M059J (cell line): ENCODE data around the gene FFAR4. TPM values are rescaled to one million over a fixed set of nuclear protein-coding genes. Genes with fewer than 3 reads are reported as not detected.

Source experiments
- DNase-seq: peaks from one replicate; pipeline ENCODE4 v3.0.0-alpha.2; 2012; ENCODE audit warnings: low read depth
- total RNA-seq: library from RNA; depleted of rRNA; stranded (reverse); fragments of >200 nt; shearing (Covaris generic); gene quantifications from 2 replicates; pipeline ENCODE4 v1.2.3, GENCODE V29; 2014

FFAR4 gene
- total RNA-seq, 1 experiment from 2014 or later, result not detected

DNA sequence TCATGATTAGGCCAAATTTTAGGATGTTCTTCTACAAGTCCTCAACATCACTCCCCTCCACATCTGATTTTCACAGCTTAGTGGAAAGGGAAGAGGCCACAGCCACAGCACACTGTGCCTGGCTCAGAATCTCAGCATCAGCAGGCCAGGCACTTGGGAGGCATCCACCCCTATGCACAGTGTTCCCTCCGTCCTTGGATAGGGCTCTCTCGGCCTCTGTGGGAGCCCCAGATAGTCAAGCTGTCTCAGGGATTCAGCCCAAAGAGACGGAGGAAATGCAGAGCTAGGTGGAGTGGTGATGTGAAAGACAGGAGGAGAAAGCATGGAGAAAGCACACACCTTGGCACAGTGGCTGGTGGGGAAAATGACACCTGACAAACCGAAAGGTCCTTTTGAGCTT lies 33.3 kb downstream of the FFAR4 start:
- DNase-seq, result no peak

DNA sequence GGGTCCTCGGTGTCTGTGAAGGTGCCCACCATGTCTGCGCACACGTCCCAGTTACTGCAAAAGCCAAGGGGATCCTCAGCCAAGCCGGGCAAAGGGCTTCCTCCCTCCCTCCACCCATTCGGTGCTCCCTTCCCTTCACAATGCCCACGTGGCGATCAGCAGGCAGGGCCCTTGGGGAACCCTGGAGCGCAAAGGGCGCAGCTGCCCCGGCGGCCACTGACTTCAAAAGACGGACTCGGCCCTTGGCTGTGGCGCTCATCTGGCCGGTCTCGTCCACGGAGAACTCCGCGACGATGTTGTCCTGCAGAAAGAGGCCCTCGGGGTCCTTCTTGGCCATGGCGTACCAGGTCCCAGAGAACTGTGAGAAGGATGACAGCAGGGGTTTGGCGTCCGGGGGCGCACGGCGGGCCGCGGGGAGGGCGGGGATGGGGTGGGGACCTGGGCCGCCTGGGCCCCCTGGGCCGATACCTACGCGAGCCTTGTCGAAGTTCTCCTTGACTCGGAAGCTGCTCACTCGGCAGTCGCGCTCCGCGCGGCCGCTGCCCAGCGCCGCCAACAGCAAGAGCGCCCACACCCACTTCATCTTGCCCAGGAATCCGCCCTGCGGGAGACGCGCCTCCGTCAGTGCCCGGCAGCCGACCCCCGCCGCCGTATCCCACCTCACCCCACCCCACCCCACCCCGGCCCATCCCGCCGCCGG lies 34.1 kb downstream of the FFAR4 start:
- no peak for DNase-seq

DNA sequence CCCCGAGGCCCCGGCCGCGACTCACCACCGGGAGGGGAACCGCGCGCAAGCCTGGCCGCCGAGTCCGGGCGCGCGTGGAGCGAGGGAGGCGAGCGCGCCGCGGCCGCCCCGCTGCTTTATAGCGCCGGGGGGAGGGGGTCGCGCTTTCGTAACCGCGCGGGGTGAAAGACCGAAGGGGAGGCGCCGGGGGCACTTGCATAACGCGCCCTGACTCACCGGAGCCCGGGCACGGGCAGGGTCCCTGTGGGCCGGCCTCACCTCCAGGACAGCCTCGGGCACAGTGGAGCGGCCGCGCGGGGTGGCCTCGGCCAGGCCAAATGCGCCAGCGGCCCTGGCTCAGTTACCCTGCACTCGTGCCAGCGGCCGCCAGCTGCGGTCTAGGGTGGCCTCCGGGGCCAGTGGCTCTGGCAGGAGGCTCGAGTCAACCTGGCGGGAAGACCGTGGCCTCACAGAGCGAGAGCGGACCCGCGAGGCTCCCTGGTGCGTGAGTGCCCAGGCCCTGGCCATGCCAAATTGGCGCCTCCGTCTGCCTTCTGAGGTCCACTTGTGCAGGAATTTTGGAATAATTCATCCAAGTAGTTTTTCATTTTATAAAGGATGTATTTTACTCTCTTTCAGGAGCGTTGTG lies 34.8 kb downstream of the FFAR4 start, which contains the start of gene RBP4:
Gene RBP4, minus strand, starts transcription at position 90 of the 628 bp plus-strand sequence. CDS start 207 bp downstream, outside the sequence.
- DNase-seq, result peak; percentile 35

DNA sequence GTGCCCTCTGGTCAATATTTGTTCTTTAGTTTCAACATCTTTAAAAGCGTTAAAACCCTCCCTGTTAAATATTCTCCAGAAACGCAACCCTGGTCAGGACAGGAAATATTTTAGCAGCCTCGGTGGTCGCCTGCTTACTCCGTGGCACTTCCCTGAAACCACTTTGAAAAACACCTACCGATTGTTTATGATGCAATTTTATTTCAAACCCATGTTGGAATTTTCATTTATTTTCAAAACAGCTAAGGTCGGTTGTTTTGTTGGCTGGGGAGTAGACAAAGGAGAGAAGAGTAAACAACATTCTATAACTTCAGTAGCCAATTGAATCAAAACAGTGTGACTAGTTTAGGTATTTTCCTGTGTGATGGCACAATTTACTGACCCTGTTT lies 35.3 kb downstream of the FFAR4 start:
- DNase-seq, result no peak

DNA sequence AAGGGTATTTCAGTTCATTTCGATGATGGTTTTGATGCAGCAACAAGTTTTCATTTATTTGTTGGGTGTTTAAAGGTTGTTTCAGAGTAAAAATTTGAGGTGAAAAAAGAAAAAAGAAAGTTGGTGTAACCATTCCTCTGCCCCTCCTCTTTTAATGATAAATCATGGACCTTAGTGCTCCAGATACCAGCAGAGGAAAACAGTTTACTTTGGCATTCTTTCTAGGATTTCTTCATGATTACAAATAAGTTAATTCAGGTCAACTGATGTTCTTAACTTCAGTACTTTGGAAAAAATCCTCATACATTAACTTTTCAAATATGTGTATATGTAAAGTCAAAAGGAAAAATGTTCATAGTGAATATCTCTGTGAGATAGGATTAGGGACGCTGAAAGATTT lies 36.6 kb downstream of the FFAR4 start:
- DNase-seq, result no peak

DNA sequence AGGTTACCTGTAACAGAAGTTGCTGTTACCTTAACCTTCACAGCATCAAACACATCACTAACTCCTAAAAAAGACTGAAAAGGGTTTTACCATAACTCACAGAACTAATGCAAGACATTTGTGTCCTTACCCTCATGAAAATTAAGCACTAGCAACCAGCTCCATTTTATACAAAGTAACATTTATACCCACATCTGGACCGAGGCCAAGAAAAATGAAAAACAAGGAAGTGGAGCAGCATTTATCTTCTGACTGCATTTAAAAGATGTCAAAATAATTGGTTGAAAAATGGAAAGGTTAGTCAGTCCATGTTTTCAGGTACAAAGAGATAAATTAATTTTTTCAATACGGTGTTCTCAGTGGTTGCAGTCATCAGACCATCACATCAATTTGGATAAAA lies 37.7 kb downstream of the FFAR4 start:
- no peak for DNase-seq

DNA sequence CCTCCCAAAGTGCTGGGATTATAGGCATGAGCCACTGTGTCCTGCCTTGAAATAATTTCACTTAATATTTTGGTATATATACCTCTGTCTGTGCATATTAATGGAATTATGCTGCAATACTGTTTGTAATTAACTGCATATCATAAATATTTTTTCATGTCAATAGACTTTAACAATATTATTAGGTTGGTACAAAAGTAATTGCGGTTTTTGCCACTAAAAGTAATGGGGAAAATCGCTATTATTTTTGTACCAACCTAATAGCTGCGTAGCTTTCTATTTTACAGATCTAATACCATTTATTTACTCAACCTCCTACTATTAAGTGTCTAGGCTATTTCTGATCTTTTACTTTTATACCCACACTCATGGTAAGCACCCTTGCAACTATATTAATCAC lies 42.0 kb downstream of the FFAR4 start:
- DNase-seq, result no peak

DNA sequence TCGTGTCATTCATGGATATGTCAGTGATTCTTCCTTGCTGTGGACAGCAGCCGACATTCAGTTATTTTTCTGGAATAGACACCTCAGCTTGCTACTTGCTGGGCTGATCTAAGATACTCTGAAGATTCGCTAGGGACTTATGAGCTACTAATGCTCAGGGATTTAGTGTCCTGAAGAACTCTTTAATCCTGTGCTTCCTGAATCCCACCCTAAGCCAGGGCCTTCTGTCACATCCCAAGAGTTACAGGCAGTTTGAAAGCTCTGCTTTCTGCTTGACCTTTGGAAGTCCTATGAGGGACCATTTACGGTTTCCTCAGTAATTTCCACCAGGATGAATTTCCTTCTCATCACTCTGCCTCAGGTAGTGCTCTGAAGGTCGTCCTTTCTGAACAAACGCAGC lies 45.8 kb downstream of the FFAR4 start, which contains the start of gene PDE6C:
Gene PDE6C, plus strand, starts transcription at position 227 of the 400 bp plus-strand sequence. CDS start 189 bp downstream, outside the sequence.
- DNase-seq, result no peak

DNA sequence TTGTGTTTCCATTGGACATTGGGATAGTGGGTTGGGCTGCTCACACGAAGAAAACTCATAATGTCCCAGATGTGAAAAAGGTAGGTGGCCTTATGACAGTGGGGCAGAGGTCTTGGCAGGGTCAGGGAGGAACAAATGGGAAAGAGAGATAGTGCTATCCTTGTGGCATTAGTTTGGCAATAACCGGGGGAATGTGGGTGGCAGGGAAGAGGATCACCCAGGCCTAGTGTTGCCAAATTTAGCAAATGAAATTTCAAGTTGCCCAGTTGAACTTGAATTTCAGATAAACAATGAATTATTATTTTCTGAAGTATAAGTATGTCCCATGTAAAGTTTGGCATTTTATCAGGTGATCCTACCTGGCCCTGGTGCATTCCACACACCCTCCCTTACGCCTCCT lies 46.7 kb downstream of the FFAR4 start:
- no peak for DNase-seq

DNA sequence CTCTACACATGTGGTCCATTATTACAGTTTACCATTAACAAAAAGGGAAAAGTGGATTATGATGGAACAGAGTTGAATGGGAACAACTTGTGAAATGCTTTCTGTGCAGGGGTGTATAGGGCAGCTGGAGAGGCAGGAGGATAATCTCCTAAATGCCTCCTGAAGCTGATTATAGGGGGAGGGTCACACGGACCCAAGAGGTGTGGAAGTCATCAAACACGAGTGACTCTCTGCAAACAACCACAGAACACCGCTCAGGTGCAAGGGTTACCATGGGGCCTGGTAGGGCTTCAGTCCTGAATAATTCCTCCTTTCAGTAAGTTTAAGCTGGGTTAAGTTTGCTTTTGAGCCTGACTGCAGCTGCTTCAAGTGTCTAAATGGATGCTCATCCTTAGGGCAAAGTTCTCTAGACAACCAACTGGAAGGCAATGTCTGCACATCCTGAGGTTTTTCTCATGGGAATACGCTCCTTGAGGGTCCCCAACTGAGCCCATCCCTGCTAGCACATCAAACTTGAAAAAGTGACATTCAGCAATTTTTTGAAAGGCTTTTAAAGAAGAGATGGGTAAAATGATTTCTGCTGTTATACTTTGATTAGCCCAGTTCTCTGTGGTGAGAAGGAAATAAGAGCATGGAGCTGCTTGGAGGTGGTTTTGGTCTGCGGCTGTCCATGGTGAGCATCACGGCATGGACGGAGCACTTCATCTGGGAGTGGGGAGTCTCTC lies 47.8 kb downstream of the FFAR4 start:
- DNase-seq, result no peak

DNA sequence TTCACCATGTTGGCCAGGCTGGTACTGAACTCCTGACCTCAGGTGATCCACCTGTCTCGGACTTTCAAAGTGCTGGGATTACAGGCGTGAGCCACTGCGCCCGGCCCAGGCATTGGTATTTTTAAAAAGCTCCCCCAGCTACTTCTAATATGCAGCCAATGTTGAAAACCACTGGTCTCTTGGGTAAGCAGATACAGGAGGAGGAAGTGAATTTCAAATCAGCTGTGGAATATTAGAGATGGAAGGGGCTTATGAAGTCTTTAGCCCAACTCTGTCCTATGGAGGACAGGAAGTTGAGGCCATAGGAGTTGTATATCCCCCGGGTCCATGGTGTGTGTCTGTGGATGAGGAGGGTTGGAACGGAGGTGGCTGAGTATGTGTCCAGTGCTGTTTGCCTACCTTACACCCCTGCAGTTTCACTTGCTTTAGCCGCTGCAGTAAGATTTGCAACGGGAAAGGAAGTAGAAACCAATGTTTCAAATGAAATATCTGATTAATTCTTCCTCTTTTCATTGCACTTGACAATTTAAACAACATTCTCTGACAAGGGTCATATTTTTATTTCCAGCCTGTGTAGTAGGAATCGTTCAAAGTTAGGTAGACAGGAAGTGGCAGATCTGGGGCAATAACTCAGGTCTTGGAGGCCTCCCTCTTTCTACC lies 49.2 kb downstream of the FFAR4 start:
- DNase-seq, result no peak

DNA sequence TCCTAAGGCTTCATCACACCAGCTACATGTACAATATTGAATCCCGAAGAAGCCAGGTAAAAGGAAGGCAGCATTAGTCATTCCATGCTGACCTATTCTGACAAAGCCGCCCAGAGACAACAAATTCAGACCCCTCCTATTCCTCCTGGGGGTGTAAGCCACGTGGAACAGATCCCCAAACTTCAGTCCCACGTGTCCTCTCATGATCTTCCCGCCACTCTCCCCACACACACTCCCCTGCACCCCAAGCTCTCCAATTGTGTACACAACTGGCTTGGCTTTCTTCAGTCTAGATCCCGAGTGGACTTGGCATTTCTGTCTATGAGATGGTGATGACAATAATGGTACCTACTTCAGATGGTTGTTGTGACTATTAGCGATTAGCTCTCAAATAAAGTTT lies 54.5 kb downstream of the FFAR4 start:
- no peak for DNase-seq

DNA sequence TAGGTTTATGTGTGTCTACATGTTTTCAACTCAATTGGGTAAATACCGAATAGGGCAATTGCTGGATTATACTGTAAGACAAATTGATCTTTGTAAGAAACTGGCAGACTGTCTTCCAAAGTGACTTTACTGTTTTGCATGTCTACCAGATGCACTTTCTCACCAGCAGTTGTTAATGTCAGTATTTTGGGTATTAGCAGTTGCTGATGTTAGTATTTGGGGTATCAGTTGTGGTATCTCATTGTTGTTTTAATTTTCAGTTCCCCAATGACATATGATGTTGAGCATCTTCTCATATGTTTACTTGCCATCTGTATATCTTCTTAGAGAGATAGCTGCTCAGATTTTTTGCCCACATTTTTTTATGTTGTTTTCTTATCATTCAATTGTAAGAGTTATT lies 56.5 kb downstream of the FFAR4 start:
- DNase-seq, result no peak

DNA sequence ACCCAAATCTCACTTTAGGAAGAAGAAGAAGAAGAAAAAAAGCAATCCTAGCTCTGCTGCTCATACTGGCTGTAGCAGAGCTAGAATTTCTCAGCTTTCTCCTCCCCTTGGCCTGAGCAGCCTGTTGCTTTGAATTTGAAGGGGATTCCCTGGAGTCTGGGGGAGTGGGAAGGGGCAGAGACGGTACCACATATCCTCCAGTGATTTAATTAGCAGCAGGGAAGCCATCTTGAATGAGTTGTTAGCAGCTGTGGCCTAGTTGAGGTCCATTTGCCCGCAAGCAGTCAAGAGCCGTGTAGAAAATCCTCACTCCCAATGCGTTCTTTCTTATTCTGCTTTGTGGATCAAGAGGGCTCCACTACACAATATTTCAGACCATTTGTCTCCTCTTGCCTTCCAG lies 62.4 kb downstream of the FFAR4 start:
- DNase-seq, result no peak

DNA sequence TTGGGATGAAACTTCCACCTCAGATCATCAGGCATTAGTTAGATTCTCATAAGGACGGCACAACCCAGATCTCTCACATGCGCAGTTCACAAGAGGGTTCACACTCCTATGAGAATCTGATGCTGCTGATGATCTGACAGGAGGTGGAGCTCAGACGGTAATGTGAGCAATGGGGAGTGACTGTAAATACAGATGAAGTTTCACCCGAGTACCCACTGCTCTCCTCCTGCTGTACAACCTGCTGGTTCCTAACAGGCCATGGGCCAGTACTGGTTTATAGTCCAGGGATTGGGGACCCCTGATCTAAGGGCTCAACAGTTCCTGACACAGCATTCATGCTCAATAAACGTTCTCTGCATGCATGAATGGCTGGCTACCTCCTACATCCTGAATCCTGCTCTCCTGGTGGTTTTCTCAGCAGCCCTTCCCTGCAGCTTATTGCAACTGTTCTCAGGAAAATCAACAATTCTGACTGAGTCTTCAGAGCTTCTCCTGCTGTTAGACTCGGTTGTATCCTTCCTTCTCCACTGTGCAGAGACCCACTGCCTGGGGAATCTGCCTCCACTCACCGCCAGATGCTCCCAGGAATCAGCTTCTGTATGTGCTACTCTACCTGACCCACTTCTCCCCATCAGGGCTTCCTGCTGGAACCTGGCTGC lies 63.3 kb downstream of the FFAR4 start:
- no peak for DNase-seq

DNA sequence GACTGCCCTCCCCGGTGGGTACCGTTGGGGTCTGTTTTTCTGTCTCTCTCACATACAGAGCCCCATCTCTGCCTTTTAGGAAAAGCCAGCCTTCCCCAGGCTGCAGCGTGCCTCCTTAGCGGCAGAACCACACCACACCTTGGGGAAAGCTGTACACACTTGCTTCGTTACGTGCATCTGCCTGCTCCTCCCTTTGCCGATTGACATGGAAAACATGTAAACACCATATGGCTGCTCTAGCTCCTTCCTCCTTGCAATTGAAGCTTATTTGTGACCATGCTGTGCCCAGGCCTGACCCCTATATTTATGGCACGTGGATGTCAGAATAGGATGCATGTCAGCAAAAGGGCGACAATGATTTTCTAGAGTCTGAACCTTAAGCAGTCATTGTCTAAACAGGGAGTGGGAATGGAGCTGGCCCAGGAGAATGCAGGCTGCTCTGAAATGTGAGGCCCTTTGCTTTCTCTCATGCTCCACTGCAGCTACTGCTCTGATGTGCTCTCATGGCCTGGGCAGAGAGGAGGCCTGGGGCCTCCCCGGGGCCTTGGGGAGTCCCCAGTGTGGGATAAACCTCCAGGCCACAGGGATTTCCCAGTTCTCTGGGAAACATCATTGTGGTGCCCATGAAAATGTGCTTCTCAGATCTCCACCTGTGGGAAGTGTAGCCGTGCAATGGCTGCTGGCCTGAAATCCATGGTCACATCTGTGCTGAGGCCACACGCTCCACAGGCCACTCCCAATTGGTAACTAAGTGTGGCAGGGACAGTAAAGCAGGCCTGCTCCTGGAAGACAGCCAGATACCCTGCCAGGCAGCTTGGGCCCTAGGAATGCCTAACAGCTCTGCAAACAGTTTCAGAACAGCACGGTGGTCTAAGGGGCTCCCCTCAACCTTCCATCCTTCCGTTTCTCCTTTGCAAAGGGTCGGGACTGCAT lies 64.4 kb downstream of the FFAR4 start:
- no peak for DNase-seq
